NCI-H69 (cell line): ENCODE results near the gene CENPP.
A peak's percentile ranks its signal among the peaks of the same experiment; 100 is the strongest.

Experiments
- DNase-seq: peaks from one replicate; lab custom pipeline; 2025; lab: John Stamatoyannopoulos, UW

The CENPP gene

DNA sequence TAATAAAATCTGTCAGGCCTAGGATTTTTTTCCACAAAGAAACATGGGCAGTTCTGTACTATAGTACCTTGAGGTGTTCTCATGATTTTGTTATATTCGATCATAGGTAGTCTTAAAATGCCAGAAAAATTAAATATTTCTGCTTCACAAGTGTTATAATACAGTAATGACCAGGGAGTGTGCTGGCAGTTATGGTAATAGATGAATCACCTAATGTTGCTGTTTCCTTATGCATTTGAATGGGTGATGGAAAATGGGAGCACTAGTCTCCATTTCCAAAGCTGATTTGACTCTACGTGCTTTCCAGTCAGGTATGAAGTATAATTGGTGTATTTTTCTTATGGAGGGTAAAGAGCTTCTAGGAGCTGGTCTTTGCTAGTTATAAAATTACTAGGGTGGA lies 54.9 kb downstream of the CENPP start:
- DNase-seq, result no peak

DNA sequence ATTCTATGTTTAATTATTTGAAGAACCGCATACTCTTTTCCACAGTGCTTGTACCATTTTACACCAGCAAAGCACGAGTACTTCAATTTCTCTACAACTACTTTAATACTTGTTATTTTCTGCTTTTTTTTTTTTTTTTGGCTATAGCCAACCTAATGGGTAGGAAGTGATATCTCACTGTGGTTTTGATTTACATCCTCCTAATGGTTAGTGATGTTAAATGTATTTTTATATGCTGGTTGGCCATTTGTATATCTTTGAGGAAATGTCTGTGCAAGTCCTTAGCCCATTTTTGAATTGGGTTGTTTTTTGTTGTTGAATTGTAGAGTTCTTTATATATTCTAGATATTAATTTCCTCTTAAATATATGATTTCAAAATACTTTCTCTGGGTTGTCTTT lies 56.0 kb downstream of the CENPP start:
- DNase-seq, result no peak

GRCh38 chr9:92384375-92384774 lies 58.6 kb downstream of the CENPP start:
- DNase-seq, result no peak

DNA sequence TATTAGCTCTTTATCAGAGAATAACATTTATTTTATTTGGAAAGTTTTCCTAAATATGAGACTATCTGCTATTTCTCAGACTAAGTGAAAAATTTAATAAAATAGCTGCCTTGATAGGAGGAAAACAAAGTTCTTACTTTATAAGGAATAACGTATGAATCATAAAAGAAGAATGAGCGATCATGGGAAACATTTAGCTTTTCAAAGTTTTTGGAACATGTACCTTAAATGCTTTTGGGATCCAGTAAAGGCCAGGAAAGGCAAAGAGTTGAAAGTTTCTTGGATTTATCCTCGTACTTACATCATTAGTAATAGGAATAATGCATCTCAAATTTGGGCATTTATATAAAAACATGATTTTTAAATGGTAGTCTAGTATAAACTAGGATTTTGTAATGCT lies 59.2 kb downstream of the CENPP start:
- DNase-seq, result no peak

- DNase-seq, result no peak
Measured at GRCh38 chr9:92385477-92385876, 59.7 kb downstream of the CENPP start.

- no peak for DNase-seq
Measured at GRCh38 chr9:92385953-92386352, 60.2 kb downstream of the CENPP start.

- DNase-seq, result no peak
Measured at GRCh38 chr9:92392690-92393089, 66.9 kb downstream of the CENPP start.

- no peak for DNase-seq
Measured at GRCh38 chr9:92393686-92394085, 67.9 kb downstream of the CENPP start.

GRCh38 chr9:92395617-92396016 lies 69.9 kb downstream of the CENPP start:
- no peak for DNase-seq

GRCh38 chr9:92397853-92398252 lies 72.1 kb downstream of the CENPP start:
- DNase-seq, result no peak

- no peak for DNase-seq
Measured at GRCh38 chr9:92402360-92402759, 76.6 kb downstream of the CENPP start.

- DNase-seq, result peak; percentile 14
Measured at GRCh38 chr9:92402826-92403745, 77.3 kb downstream of the CENPP start.

- DNase-seq, result peak; percentile 25
Measured at GRCh38 chr9:92404042-92404836, 78.5 kb downstream of the CENPP start, which contains the start of gene OGN. Gene OGN, minus strand, starts transcription at chr9:92404578. Its CDS starts 1,171 bp downstream, at chr9:92403407.

DNA sequence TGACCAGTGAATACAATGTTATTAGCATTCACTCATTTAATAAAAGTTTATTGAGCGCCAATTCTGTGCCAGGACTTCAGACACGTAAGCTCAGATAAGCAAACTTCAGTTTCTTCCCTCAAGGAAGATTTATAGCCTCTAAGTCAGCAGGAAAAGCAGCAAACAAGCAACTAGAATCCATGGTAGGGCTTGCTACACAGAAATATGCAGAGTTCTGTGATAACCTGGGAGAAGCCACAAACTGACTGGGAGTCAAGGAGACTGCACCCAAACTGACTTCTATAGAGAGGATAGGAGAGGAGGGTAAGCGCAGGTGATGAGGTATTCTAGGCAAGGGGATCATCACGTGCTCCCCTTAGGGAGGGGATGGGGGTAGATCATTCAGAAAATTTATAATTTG lies 80.1 kb downstream of the CENPP start:
- peak; percentile 21 for DNase-seq

DNA sequence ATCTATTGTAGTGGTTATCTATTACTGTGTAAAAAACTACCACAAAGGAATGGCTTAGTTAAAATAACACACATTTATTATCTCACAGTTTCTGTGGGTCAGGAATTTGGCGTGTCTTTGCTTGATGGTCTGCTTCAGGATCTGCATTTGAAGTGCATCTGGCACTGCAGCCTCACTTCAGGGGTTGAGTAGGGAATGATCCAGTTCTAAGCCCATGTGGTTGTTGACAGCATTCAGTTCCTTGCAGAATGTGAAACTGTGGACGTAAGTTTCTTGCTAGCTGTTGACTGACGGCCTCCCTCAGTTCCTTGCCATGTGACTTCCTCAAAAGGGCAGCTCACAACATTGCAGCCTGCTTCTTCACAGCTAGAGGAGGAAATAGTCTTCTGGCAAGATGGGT lies 80.7 kb downstream of the CENPP start:
- no peak for DNase-seq

DNA sequence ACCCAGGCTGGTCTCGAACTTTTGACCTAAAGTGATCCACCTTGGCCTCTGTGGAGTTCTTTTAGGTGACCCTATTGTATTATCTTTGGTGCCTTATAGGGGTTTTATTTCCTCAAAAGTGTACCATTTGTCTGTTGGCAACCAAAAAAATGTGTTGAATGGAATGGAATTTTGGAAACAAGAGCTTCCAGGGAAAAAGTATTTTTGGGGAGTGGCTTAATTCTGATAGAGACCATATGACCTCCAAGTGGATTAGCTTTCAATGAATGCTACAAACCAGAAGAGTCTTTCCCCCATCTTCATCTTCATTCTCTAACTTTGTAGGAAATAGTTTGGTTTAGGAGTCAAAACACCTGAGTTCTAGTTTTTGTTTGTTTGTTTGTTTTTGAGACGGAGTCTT lies 82.1 kb downstream of the CENPP start:
- no peak for DNase-seq

GRCh38 chr9:92408747-92409478 lies 83.2 kb downstream of the CENPP start:
- no peak for DNase-seq

- DNase-seq, result peak; percentile 17
Measured at GRCh38 chr9:92411157-92411556, 85.4 kb downstream of the CENPP start.

DNA sequence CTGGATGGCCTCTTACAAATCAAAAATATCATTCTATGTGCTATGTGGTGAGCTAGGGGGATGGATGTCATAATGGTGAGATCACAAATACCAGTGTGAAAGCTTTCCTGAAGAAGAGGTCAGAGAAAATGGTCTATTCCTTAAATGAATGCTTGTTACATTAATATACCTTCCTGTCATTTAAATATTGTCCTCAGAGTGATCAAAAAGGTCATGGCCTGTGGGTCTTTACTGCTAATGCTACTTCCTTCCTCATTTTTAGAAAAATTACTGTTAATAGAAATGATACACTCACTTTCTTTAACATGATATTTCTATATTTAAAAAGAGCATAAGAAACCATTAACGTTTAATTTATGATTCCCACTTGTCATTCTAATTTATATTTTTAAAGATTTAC lies 88.8 kb downstream of the CENPP start:
- peak; percentile 13 for DNase-seq

- no peak for DNase-seq
Measured at GRCh38 chr9:92422611-92423338, 97.0 kb downstream of the CENPP start.

DNA sequence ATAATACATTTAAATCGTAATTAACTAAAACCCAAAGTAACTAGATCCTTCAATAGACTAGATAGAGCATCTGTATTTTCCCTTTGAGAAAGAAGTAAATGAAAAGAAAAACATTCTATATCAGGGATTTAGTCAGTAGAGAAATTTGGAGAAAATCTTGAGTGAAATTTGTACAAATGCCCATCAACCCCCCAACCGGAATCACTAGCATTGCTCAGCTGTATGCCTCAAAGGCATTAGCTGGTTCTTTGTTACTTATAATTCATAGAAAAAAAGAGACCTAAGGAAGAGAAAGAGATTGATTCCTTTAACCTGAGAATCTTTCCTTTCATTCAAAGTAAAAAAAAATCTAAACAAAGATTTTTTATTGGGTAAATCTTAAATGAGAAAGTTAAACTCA lies 97.9 kb downstream of the CENPP start:
- DNase-seq, result peak; percentile 65

GRCh38 chr9:92424340-92424739 lies 98.6 kb downstream of the CENPP start, which contains the start of gene OMD:
Gene OMD, minus strand, starts transcription at chr9:92424471. Its CDS starts 6,913 bp downstream, at chr9:92417558.
- peak; percentile 71 for DNase-seq
